Measurements from ENCODE around the gene ARAF. TPM values are rescaled to one million over a fixed set of nuclear protein-coding genes. Genes with fewer than 3 reads are reported as not detected.

Gene ARAF
- polyA plus RNA-seq, 1 donor from 2014 or later: 25.0 TPM

DNA sequence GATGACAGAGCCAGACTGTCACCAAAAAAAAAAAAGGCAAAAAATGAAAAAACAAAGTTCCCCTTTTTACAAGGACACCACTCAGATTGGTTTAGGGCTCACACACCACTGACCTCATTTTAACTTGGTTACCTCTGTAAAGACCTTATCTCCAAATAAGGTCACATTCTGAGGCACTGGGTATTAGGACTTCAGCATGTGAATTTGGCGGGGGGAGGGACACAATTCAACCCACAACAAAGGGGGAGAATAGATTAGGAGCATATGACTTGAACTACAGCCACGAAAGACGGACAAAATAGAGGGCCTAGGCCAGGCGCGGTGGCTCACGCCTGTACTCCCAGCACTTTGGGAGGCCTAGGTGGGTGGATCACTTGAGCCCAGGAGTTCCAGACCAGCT, 31.0 kb upstream of the ARAF start:
- no peak overlapping the region for H3K9ac ChIP-seq (ENCODE audit: low read length)
- no peaks in the 10 kb centered on the region for H3K27me3 ChIP-seq (ENCODE audit: insufficient read depth, low read depth, low read length)
- no peaks in the 10 kb centered on the region for H3K79me2 ChIP-seq (replicated peaks; ENCODE audit: insufficient read depth, low read length)
- H3K4me3 ChIP-seq (ENCODE audit: low read length): no peak overlapping the region
- H3K27ac ChIP-seq (ENCODE audit: low read length): no peak overlapping the region
- H3K4me2 ChIP-seq (ENCODE audit: low read length): no peak overlapping the region
- no peak overlapping the region for H2AFZ ChIP-seq (ENCODE audit: low read depth, low read length)
- TF ChIP-seq, protein P1, sequence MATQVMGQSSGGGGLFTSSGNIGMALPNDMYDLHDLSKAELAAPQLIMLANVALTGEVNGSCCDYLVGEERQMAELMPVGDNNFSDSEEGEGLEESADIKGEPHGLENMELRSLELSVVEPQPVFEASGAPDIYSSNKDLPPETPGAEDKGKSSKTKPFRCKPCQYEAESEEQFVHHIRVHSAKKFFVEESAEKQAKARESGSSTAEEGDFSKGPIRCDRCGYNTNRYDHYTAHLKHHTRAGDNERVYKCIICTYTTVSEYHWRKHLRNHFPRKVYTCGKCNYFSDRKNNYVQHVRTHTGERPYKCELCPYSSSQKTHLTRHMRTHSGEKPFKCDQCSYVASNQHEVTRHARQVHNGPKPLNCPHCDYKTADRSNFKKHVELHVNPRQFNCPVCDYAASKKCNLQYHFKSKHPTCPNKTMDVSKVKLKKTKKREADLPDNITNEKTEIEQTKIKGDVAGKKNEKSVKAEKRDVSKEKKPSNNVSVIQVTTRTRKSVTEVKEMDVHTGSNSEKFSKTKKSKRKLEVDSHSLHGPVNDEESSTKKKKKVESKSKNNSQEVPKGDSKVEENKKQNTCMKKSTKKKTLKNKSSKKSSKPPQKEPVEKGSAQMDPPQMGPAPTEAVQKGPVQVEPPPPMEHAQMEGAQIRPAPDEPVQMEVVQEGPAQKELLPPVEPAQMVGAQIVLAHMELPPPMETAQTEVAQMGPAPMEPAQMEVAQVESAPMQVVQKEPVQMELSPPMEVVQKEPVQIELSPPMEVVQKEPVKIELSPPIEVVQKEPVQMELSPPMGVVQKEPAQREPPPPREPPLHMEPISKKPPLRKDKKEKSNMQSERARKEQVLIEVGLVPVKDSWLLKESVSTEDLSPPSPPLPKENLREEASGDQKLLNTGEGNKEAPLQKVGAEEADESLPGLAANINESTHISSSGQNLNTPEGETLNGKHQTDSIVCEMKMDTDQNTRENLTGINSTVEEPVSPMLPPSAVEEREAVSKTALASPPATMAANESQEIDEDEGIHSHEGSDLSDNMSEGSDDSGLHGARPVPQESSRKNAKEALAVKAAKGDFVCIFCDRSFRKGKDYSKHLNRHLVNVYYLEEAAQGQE (IDR thresholded peaks at IDR 0.05; ENCODE audit: borderline replicate concordance): no peak
- no peak for TF ChIP-seq EZH2 (IDR thresholded peaks at IDR 0.05; ENCODE audit: borderline replicate concordance, insufficient read depth, low read length, poor library complexity, severe bottlenecking)
- TF ChIP-seq RAD21 (conservative IDR thresholded peaks at IDR 0.05): no peak
- no peak for TF ChIP-seq EP300 (conservative IDR thresholded peaks at IDR 0.05; ENCODE audit: poor library complexity, severe bottlenecking)
- TF ChIP-seq MXI1 (conservative IDR thresholded peaks at IDR 0.05; ENCODE audit: poor library complexity, severe bottlenecking): no peak
- TF ChIP-seq SMC3 (conservative IDR thresholded peaks at IDR 0.05; ENCODE audit: poor library complexity): no peak
- TF ChIP-seq, protein P2, sequence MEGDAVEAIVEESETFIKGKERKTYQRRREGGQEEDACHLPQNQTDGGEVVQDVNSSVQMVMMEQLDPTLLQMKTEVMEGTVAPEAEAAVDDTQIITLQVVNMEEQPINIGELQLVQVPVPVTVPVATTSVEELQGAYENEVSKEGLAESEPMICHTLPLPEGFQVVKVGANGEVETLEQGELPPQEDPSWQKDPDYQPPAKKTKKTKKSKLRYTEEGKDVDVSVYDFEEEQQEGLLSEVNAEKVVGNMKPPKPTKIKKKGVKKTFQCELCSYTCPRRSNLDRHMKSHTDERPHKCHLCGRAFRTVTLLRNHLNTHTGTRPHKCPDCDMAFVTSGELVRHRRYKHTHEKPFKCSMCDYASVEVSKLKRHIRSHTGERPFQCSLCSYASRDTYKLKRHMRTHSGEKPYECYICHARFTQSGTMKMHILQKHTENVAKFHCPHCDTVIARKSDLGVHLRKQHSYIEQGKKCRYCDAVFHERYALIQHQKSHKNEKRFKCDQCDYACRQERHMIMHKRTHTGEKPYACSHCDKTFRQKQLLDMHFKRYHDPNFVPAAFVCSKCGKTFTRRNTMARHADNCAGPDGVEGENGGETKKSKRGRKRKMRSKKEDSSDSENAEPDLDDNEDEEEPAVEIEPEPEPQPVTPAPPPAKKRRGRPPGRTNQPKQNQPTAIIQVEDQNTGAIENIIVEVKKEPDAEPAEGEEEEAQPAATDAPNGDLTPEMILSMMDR (IDR thresholded peaks at IDR 0.05; ENCODE audit: poor library complexity, severe bottlenecking): no peak
- TF ChIP-seq POLR2AphosphoS5 (IDR thresholded peaks at IDR 0.05): no peak
- TF ChIP-seq TAF1 (IDR thresholded peaks at IDR 0.05; ENCODE audit: low read depth): no peak
- H3K9me3 ChIP-seq (ENCODE audit: low read length): no peaks in the 10 kb centered on the region
- no peaks in the 10 kb centered on the region for H3F3A ChIP-seq (ENCODE audit: insufficient read depth, low read length, poor library complexity, severe bottlenecking)
- no peaks in the 10 kb centered on the region for H3K36me3 ChIP-seq (ENCODE audit: insufficient read depth, low read length)
- no peaks in the 10 kb centered on the region for H3K9me2 ChIP-seq (ENCODE audit: insufficient read depth, low read length)
- H4K20me1 ChIP-seq (ENCODE audit: insufficient read depth): no peaks in the 10 kb centered on the region

DNA sequence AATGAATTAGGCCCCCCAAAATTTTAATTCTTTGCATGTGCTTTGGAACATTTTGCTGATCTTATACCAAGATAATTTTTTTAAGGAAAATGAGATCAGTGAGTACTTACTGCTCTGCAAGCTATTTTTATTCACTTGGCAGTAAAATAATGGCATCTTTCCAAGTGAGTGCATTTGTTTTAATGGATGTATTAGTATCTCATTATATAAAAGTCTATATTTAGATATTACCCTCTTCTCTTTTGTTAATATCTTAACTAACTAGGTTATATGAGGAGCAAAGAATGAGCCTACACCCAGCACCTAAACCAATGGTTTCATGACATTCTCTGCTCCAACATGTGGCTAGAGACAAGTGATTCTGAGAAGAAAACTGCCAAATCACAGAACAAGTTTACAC, 21.1 kb upstream of the ARAF start:
- H3K4me2 ChIP-seq (ENCODE audit: low read length): no peak overlapping the region
- H4K20me1 ChIP-seq (ENCODE audit: insufficient read depth): no peaks in the 10 kb centered on the region
- no peaks in the 10 kb centered on the region for H3K9me2 ChIP-seq (ENCODE audit: insufficient read depth, low read length)
- no peaks in the 10 kb centered on the region for H3K9me3 ChIP-seq (ENCODE audit: low read length)
- H3K27me3 ChIP-seq (ENCODE audit: insufficient read depth, low read depth, low read length): no peaks in the 10 kb centered on the region
- H3F3A ChIP-seq (ENCODE audit: insufficient read depth, low read length, poor library complexity, severe bottlenecking): no peaks in the 10 kb centered on the region
- H3K27ac ChIP-seq (ENCODE audit: low read length): no peak overlapping the region
- no peak overlapping the region for H3K4me3 ChIP-seq (ENCODE audit: low read length)
- TF ChIP-seq, protein P2 (IDR thresholded peaks at IDR 0.05; ENCODE audit: poor library complexity, severe bottlenecking): no peak
- TF ChIP-seq RAD21 (conservative IDR thresholded peaks at IDR 0.05): no peak
- no peak for TF ChIP-seq EZH2 (IDR thresholded peaks at IDR 0.05; ENCODE audit: borderline replicate concordance, insufficient read depth, low read length, poor library complexity, severe bottlenecking)
- TF ChIP-seq POLR2AphosphoS5 (IDR thresholded peaks at IDR 0.05): no peak
- TF ChIP-seq MXI1 (conservative IDR thresholded peaks at IDR 0.05; ENCODE audit: poor library complexity, severe bottlenecking): no peak
- no peak for TF ChIP-seq SMC3 (conservative IDR thresholded peaks at IDR 0.05; ENCODE audit: poor library complexity)
- TF ChIP-seq, protein P1 (IDR thresholded peaks at IDR 0.05; ENCODE audit: borderline replicate concordance): no peak
- no peak for TF ChIP-seq EP300 (conservative IDR thresholded peaks at IDR 0.05; ENCODE audit: poor library complexity, severe bottlenecking)
- TF ChIP-seq TAF1 (IDR thresholded peaks at IDR 0.05; ENCODE audit: low read depth): no peak
- no peak overlapping the region for H2AFZ ChIP-seq (ENCODE audit: low read depth, low read length)
- H3K36me3 ChIP-seq (ENCODE audit: insufficient read depth, low read length): no peaks in the 10 kb centered on the region
- no peak overlapping the region for H3K9ac ChIP-seq (ENCODE audit: low read length)
- no peaks in the 10 kb centered on the region for H3K79me2 ChIP-seq (replicated peaks; ENCODE audit: insufficient read depth, low read length)

Data from neural cell (in vitro differentiated cells).